ENCODE results near the gene SRM. TPM values are rescaled to one million over a fixed set of nuclear protein-coding genes. Genes with fewer than 3 reads are reported as not detected.

The SRM gene
- total and polyA plus RNA-seq, 2 of the 13 experiments (the other 11 are each of a cell fraction or from before 2014, with no cell fraction given), result 27.9 to 31.8 TPM

DNA sequence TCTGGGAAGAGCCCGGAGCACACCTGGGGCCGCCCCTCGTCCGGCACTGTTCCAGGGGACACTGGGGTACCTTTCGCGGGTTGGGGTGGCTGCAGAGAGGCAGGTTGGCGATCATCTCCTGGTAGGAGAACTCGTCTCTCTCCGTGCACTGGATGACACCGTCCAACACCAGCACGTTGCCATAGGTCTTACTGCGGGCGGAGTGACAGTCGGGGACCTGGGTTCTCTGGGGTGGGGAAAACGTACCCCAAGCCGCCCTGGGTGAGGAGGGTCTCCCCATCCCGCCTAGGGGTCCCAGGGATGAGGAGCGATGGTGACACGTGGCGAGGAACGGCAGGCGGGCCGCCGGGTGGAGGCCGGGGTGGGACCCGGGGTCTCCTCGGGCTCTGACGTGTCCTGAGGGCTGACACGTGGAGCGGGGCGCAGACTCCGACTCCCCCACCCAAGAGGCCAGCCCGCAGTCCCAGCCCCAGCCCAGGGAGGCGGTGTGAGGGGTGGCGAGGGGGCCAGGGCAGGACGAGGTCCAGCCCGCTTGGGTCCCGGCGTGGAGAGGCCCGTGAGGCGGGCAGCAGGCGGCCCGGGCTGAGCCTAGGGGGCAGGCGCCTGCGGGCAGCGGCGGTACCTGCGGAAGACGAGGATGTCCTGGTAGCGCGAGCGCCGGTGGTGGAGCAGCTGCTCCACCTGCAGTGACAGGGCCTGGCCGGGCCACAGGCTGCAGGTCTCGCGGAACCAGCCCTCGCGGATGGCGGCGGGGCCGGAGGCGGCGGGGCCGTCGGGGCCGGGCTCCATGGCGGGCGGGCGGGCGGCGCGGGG is 457 bp downstream of the SRM start (continued):
- TF ChIP-seq, protein P1, sequence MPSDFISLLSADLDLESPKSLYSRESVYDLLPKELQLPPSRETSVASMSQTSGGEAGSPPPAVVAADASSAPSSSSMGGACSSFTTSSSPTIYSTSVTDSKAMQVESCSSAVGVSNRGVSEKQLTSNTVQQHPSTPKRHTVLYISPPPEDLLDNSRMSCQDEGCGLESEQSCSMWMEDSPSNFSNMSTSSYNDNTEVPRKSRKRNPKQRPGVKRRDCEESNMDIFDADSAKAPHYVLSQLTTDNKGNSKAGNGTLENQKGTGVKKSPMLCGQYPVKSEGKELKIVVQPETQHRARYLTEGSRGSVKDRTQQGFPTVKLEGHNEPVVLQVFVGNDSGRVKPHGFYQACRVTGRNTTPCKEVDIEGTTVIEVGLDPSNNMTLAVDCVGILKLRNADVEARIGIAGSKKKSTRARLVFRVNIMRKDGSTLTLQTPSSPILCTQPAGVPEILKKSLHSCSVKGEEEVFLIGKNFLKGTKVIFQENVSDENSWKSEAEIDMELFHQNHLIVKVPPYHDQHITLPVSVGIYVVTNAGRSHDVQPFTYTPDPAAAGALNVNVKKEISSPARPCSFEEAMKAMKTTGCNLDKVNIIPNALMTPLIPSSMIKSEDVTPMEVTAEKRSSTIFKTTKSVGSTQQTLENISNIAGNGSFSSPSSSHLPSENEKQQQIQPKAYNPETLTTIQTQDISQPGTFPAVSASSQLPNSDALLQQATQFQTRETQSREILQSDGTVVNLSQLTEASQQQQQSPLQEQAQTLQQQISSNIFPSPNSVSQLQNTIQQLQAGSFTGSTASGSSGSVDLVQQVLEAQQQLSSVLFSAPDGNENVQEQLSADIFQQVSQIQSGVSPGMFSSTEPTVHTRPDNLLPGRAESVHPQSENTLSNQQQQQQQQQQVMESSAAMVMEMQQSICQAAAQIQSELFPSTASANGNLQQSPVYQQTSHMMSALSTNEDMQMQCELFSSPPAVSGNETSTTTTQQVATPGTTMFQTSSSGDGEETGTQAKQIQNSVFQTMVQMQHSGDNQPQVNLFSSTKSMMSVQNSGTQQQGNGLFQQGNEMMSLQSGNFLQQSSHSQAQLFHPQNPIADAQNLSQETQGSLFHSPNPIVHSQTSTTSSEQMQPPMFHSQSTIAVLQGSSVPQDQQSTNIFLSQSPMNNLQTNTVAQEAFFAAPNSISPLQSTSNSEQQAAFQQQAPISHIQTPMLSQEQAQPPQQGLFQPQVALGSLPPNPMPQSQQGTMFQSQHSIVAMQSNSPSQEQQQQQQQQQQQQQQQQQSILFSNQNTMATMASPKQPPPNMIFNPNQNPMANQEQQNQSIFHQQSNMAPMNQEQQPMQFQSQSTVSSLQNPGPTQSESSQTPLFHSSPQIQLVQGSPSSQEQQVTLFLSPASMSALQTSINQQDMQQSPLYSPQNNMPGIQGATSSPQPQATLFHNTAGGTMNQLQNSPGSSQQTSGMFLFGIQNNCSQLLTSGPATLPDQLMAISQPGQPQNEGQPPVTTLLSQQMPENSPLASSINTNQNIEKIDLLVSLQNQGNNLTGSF (CRISPR knock-in tag; IDR thresholded peaks at IDR 0.05), result no peak; the same call in 1 of the 2 replicates
- TF ChIP-seq SMC3 (IDR thresholded peaks at IDR 0.05; ENCODE audit: low read length) (no peak), AHR (CRISPR knock-in tag; IDR thresholded peaks at IDR 0.05) (0 out of 2 replicates have a peak, but pooled peaks have one; percentile 51), ZNF235 (CRISPR knock-in tag; IDR thresholded peaks at IDR 0.05; ENCODE audit: borderline replicate concordance) (0 out of 2 replicates have a peak, but pooled peaks have one; percentile 19), ADNP (CRISPR knock-in tag; IDR thresholded peaks at IDR 0.05) (no peak), ZNF333 (CRISPR knock-in tag; IDR thresholded peaks at IDR 0.05; ENCODE audit: borderline replicate concordance) (no peak), ZNF589 (CRISPR knock-in tag; conservative IDR thresholded peaks at IDR 0.05) (no peak), RBM39 (IDR thresholded peaks at IDR 0.05; ENCODE audit: low read depth, low read length, poor library complexity, severe bottlenecking) (no peak), ZNF232 (CRISPR knock-in tag; IDR thresholded peaks at IDR 0.05; ENCODE audit: borderline replicate concordance) (peak; percentile 67; the same call in 1 of the 2 replicates), ZNF30 (CRISPR knock-in tag; IDR thresholded peaks at IDR 0.05) (no peak), ZNF441 (CRISPR knock-in tag; IDR thresholded peaks at IDR 0.05; ENCODE audit: borderline replicate concordance) (no peak), JDP2 (CRISPR knock-in tag; IDR thresholded peaks at IDR 0.05; ENCODE audit: borderline replicate concordance) (no peak), RELA (CRISPR knock-in tag; IDR thresholded peaks at IDR 0.05) (no peak), GATA4 (IDR thresholded peaks at IDR 0.05; ENCODE audit: borderline replicate concordance, low read depth) (no peak), DMAP1 (CRISPR knock-in tag; IDR thresholded peaks at IDR 0.05) (peak; percentile 47), PHF21A (CRISPR knock-in tag; IDR thresholded peaks at IDR 0.05) (no peak)
- TF ChIP-seq, protein P2, sequence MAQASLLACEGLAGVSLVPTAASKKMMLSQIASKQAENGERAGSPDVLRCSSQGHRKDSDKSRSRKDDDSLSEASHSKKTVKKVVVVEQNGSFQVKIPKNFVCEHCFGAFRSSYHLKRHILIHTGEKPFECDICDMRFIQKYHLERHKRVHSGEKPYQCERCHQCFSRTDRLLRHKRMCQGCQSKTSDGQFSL (CRISPR knock-in tag; IDR thresholded peaks at IDR 0.05), result 0 out of 2 replicates have a peak, but pooled peaks have one; percentile 32
- TF ChIP-seq, protein P3, sequence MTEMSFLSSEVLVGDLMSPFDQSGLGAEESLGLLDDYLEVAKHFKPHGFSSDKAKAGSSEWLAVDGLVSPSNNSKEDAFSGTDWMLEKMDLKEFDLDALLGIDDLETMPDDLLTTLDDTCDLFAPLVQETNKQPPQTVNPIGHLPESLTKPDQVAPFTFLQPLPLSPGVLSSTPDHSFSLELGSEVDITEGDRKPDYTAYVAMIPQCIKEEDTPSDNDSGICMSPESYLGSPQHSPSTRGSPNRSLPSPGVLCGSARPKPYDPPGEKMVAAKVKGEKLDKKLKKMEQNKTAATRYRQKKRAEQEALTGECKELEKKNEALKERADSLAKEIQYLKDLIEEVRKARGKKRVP (CRISPR knock-in tag; IDR thresholded peaks at IDR 0.05), result no peak
- TF ChIP-seq, protein P4, sequence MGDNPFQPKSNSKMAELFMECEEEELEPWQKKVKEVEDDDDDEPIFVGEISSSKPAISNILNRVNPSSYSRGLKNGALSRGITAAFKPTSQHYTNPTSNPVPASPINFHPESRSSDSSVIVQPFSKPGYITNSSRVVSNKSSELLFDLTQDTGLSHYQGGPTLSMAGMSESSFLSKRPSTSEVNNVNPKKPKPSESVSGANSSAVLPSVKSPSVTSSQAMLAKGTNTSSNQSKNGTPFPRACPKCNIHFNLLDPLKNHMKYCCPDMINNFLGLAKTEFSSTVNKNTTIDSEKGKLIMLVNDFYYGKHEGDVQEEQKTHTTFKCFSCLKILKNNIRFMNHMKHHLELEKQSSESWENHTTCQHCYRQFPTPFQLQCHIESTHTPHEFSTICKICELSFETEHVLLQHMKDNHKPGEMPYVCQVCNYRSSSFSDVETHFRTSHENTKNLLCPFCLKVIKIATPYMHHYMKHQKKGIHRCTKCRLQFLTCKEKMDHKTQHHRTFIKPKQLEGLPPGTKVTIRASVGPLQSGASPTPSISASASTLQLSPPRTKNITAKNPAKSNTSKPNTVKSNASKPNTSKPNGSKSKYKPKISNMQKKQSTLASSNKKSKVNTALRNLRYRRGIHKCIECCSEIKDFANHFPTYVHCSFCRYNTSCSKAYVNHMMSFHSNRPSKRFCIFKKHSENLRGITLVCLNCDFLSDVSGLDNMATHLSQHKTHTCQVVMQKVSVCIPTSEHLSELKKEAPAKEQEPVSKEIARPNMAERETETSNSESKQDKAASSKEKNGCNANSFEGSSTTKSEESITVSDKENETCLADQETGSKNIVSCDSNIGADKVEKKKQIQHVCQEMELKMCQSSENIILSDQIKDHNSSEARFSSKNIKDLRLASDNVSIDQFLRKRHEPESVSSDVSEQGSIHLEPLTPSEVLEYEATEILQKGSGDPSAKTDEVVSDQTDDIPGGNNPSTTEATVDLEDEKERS (CRISPR knock-in tag; IDR thresholded peaks at IDR 0.05), result no peak
